CD4-positive, alpha-beta T cell treated with Interleukin-4 for 1 hour (primary cell): ENCODE measurements around the gene DEPDC5.

Source experiments
- DNase-seq, 2 donors: peaks; one replicate each; pipeline ENCODE4 v3.0.0-alpha.2; 2020 to 2022

DEPDC5 gene

GRCh38 chr22:31897842-31898805 is 144.3 kb downstream of the DEPDC5 start:
- DNase-seq = no peak

- DNase-seq = no peak
Observed at GRCh38 chr22:31898926-31899325, 145.1 kb downstream of the DEPDC5 start.

- no peak for DNase-seq
Observed at GRCh38 chr22:31899669-31900068, 145.8 kb downstream of the DEPDC5 start.

GRCh38 chr22:31901388-31902137 is 147.7 kb downstream of the DEPDC5 start:
- DNase-seq = no peak

GRCh38 chr22:31904651-31905050 is 150.8 kb downstream of the DEPDC5 start:
- DNase-seq = no peak

- no peak for DNase-seq
Observed at GRCh38 chr22:31905356-31905755, 151.5 kb downstream of the DEPDC5 start.

- no peak for DNase-seq
Observed at GRCh38 chr22:31906086-31906485, 152.3 kb downstream of the DEPDC5 start.

- DNase-seq = no peak
Observed at GRCh38 chr22:31906569-31906968, 152.8 kb downstream of the DEPDC5 start.

GRCh38 chr22:31909977-31910376 is 156.2 kb downstream of the DEPDC5 start:
- no peak for DNase-seq

- no peak for DNase-seq
Observed at GRCh38 chr22:31911565-31912406, 158.0 kb downstream of the DEPDC5 start.

GRCh38 chr22:31912407-31912743 is 158.6 kb downstream of the DEPDC5 start:
- DNase-seq = no peak

GRCh38 chr22:31915586-31915985 is 161.8 kb downstream of the DEPDC5 start:
- no peak for DNase-seq

GRCh38 chr22:31917227-31917921 is 163.6 kb downstream of the DEPDC5 start:
- peak; percentile 19 to 52 for DNase-seq

- no peak for DNase-seq
Observed at GRCh38 chr22:31919730-31920129, 165.9 kb downstream of the DEPDC5 start.

- DNase-seq = no peak
Observed at GRCh38 chr22:31920306-31920705, 166.5 kb downstream of the DEPDC5 start.

GRCh38 chr22:31921106-31921505 is 167.3 kb downstream of the DEPDC5 start:
- DNase-seq = no peak

- no peak for DNase-seq
Observed at GRCh38 chr22:31922534-31922933, 168.7 kb downstream of the DEPDC5 start.

- peak in 1 of 2 donors; percentile 11 for DNase-seq
Observed at GRCh38 chr22:31923136-31923535, 169.3 kb downstream of the DEPDC5 start.

GRCh38 chr22:31923747-31924146 is 169.9 kb downstream of the DEPDC5 start:
- no peak for DNase-seq

- no peak for DNase-seq
Observed at GRCh38 chr22:31925056-31925455, 171.2 kb downstream of the DEPDC5 start.

GRCh38 chr22:31926024-31926423 is 172.2 kb downstream of the DEPDC5 start:
- DNase-seq = no peak

- DNase-seq = no peak
Observed at GRCh38 chr22:31926969-31927368, 173.2 kb downstream of the DEPDC5 start.
